Measurements from ENCODE around the gene TMEM117.

DNA sequence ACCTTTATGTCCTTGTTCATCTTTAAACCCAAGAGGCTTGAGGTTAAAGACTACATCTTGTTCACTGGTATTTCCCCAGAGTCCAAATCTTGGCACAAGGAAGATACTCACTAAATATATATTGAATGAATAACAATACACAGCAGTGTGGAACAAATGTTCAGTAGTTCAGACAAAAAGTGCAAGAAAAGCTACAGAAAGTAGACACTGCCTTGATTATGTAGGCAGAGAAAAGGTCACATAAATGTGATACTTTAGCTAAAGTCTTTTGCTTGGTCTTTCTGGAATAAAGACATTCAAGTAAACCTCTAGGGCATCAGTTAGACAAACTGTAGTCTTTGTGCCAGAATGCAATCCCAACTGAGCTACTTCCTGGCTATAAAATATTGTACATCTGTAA is 157.0 kb downstream of the TMEM117 start:
- no peak for TF ChIP-seq POLR2A (IDR thresholded peaks at IDR 0.05)
- TF ChIP-seq, protein P1, sequence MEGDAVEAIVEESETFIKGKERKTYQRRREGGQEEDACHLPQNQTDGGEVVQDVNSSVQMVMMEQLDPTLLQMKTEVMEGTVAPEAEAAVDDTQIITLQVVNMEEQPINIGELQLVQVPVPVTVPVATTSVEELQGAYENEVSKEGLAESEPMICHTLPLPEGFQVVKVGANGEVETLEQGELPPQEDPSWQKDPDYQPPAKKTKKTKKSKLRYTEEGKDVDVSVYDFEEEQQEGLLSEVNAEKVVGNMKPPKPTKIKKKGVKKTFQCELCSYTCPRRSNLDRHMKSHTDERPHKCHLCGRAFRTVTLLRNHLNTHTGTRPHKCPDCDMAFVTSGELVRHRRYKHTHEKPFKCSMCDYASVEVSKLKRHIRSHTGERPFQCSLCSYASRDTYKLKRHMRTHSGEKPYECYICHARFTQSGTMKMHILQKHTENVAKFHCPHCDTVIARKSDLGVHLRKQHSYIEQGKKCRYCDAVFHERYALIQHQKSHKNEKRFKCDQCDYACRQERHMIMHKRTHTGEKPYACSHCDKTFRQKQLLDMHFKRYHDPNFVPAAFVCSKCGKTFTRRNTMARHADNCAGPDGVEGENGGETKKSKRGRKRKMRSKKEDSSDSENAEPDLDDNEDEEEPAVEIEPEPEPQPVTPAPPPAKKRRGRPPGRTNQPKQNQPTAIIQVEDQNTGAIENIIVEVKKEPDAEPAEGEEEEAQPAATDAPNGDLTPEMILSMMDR (IDR thresholded peaks at IDR 0.05): no peak
